HPDE6-E6E7 (cell line): Measurements from ENCODE around the gene DPP8.

Experiments
- DNase-seq: peaks from one replicate; pipeline ENCODE4 v3.0.0; 2011; ENCODE audit warnings: missing footprints; ENCODE audit errors: extremely low spot score

The DPP8 gene

GRCh38 chr15:65424683-65425082 is 92.8 kb downstream of the DPP8 start:
- no peak for DNase-seq

DNA sequence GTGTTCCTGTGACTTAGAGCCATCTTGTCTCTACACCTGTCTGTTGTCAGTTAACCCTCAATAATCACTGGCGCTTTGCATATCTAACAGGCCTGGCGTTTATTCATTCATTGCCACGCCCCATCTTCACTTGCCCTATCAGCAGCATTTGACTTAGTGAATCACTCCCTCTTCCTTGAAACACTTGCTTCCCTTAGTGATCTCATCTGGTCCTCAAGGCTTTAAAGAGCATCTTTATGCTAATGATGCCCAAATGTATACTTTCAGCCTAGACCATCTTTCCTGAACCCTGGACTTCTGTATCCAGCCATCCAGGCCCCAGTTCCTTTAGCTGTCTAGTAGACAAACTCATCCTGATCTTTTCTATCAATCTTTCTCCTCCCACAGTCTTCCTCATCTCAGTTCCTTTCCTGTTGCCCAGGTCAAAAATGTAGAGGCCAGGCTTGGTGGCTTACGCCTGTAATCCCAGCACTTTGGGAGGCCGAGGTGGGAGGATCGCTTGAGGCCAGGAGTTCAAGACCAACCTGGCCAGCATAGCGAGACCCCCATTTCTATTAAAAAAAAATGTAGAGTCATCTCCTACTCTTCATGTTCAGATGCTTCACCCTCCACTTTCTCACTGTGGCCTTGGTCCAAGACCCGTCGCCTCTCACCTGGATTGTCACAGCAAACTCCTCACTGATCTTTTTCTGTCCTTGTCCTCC is 93.4 kb downstream of the DPP8 start:
- no peak for DNase-seq

DNA sequence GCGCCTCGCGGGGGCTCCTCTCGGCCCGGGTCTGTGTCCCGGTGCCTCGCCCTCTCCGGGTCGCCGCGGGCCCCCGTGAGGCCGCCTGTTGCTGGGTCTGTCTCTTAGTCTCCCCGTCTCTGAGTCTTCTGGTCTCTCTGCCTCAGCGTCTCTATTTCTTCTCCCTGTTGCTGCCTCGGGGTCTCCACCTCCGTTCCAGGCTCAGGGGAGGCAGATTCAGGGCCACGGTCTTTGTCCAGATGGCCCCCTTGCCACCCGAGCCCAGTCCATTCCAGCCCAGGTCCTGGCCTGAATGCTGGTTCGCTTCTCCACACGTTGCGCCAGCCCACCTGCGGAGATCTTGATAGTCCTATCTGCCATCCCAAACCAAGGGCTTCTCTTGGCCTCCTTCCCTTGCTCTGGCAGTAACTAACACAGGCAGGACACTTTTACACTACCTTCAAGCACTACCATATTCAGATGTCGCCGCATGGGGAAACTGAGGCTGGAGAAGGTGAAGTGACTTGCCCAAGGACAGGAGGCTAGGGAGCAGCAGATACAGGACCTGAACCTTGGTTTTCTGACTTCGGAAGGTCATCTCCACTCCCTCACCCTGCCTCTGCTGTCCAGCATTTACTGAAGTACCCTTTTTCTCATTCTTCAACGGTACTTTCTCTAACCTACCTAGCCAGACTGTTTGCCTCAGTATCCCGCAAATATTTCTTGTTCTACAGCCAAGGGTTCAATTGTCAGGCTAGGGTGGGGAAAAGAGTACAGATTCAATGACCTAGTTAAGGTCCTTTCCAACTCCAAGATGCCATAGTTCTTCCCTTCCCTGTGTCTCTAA is 94.1 kb downstream of the DPP8 start:
- DNase-seq: no peak

GRCh38 chr15:65421360-65422215 is 95.9 kb downstream of the DPP8 start:
- DNase-seq: no peak

- no peak for DNase-seq
These were observed 96.5 kb downstream of the DPP8 start for GRCh38 chr15:65420975-65421359.

DNA sequence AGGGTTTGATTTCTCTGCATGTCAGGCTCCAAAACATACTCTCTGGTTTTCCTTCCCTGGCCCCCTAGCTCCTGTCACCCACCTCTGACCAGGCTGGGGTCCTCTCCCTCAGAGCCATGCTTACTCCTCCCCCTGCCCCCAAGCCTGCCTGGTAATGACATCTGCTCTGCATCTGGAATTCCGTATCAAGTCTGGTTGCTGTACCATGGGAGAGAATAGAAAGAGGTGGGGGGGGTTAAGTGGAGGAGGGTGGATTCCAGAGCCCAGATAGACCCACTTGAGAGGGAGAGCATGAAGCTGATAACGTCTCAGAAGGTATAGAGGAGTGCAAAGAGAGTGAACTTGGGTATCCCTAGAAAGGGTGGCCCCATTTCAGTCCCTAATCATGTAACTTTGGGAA is 98.9 kb downstream of the DPP8 start:
- no peak for DNase-seq

- no peak for DNase-seq
These were observed 100.6 kb downstream of the DPP8 start for GRCh38 chr15:65416845-65417416.

DNA sequence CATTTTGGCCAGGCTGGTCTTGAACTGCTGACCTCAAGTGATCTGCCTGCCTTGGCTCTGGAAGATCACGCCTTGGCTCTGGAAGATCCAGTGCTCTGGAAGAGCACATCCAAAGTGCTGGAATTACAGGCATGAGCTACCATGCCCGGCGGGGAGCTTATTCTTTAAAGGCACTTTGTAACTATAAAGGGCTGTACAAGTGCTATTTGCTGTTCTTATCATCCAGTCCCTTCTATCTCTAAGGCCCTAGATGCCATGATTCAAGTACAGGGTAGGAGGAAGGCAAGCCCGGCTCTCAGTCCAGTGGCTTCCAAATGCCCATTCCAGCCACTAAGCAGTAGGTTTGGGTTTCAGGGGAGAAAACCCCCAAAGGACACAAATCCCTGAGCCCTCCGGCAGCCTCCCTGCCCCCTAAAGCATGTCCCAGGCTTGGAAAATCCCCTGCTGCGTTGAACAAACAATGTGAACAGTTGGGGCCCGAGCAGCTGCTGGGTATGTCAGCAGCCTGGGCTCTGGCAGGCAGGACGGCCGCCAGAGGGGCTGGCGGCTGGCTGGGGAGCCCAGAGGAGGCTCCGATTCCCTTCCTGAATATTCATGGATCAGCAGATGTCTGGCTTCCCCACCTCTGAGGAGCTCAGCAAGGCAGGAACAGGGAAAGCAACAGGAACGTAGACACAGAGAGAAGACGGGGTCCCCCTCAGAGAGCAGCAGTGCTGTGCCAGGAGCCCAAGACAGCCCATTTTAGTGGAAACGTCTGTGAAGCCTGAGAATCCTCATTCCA is 102.5 kb downstream of the DPP8 start:
- DNase-seq: no peak

DNA sequence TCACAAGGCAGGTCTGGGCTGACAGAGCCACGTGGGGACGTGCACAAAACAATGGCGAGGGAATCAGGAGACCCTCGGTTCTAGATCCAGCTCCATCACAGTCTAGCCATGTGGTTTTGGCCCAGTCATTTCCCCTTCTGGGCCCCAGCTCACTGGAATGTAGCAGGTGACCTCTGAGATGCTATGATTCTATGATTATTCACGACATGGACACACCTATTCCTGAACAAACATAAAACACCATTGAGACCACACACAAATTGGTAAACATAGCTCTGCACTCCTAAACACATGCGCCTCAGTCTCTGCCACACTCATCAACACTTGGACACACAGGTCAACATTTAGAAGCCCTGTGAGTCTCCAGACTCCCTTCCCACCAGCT is 103.7 kb downstream of the DPP8 start:
- DNase-seq: no peak

- DNase-seq: no peak
These were observed 104.3 kb downstream of the DPP8 start for GRCh38 chr15:65413051-65413759.

DNA sequence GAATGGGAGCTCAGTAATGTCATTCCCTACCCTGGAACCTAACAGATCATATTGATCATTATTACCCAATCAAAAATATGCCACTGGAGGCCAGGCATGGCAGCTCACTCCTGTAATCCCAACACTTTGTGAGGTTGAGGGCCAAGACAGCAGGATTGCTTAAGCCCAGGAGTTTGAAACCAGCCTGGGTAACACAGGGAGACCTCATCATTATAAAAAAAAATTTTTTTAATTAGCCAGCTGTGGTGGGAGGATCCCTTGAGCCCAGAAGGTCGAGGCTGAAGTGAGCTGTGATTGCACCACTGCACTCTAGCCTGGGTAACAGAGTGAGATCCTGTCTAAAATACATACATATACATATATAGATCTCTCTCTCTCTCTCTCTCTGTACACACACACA is 104.9 kb downstream of the DPP8 start:
- DNase-seq: no peak

DNA sequence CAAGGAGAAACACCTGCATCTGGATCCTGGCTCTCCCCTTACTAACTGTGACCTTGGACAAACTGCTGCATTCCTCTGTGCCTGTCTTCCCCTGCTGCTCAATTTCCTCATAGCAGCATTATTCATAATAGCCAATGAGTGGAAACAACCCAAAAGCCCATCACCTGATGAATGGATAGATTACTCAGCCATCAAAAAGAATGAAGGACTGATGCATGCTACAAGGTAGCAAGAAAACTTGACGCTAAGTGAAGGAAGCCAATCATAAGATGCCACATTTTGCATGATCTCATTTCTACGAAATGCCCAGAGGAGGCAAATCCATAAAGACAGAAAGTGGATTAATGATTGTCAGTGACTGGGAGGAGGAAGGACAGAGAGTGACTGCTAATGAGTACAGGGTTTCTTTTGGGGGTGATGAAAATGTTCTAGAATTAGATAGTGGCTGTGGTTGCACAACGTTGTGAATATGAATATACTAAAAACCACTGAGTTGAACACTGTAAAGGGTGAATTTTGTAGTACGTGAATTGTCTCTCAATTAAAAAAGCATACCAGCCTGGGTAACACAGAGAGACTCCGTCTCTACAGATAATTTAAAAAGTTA is 105.9 kb downstream of the DPP8 start:
- DNase-seq: no peak

- DNase-seq: no peak
These were observed 106.5 kb downstream of the DPP8 start for GRCh38 chr15:65410972-65411371.

DNA sequence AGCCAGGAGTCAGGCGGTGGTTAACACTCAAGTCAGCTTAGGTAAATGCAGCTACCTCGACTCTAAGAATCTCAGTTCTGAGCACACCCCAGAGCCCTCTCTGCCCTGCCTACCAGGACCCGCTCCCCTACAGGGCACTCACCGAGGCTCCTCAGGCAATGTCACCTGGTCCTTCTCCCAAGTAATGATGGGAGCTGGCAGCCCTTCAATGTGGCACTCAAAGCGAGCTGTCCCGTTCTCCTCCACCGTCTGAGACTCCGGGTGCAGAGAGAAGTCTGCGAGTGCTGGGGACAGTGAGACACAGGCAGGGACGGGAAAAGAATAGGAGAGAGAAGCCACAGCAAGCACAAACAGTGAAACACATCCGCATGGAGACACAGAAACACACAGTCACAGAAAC is 107.5 kb downstream of the DPP8 start:
- no peak for DNase-seq

DNA sequence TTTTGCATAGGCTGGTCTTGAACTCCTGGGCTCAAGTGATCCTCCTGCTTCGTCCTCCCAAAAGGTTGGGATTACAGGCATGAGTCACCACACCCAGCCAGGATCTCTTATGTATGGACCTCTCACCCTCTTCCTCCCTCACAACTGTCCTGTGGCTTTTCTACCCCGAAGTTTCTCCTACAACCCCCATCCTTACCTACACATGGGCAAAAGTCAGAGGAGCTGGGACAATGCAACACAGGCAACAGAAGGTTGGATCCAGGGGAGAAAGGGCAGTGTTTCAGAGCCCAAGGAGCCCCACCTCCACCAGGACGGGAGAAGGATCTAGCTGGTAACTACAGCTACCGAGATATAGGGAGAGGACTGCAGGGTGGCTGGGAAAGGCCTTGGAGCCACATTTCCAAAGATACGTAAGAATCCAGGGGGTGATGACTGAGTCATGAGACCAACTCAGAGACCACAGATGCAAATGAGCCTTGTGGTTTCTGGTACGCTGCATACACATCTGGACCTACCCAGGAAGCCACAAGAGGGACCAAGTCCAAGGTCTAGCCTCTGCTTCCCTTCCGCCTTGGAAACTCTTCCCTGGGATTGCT is 108.4 kb downstream of the DPP8 start:
- no peak for DNase-seq

DNA sequence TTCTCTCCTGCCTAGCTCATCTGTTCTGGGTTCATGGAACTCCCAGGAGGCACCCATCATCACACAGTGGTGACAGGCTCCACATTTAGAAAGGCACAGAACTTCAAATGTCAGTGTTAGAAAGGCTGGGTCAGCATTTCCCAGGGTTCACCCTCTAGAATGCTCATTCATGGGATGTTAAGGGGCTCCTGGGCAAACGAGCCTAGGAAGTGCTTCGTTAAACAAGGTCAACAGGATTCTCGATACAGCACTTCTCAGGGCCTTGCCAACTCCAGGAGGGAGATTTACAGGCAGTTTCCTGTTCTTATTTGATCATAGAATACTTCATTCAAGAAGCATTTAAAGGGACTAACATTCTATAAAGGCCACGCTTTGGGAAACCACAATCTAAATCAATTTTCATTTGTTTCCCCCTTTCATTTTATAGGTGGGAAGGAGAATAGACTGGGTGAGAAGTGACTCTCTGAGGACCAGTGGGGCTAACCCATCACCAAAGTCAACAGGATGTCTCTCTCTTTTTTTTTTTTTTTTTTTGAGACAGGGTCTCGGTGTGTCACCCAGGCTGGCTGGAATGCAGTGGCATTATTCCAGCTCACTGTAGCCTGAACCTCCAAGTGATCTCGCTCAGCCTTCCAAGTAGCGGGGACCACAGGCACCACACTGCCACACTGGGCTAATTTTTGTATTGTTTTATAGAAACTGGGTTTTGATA is 109.0 kb downstream of the DPP8 start:
- DNase-seq: no peak

DNA sequence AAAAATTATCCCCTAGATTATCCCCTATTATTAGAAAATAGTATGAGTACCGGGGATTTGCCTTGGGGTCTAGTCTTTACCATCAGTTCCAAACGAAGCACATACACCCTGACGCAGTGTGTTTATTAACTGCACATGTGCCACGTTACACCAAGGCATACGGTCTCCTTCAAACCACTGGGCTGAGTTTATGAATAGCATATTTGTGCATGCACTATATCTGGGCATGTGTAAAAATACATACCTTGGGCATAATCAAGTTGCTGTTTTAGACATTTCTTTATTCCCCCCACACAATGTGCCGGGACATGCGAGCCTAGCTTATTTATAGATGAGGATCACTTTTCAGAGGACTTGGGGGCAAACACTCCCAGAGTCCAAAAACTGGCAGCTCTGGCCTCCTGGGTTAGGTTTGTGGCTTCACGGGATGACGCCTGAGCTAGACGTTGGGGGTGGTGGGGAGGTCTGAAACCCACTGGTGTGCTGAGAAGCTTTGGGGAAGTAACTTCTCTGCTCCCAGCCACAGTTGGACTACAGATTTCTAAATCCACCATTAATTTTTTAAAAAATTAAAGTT is 111.0 kb downstream of the DPP8 start:
- DNase-seq: no peak

DNA sequence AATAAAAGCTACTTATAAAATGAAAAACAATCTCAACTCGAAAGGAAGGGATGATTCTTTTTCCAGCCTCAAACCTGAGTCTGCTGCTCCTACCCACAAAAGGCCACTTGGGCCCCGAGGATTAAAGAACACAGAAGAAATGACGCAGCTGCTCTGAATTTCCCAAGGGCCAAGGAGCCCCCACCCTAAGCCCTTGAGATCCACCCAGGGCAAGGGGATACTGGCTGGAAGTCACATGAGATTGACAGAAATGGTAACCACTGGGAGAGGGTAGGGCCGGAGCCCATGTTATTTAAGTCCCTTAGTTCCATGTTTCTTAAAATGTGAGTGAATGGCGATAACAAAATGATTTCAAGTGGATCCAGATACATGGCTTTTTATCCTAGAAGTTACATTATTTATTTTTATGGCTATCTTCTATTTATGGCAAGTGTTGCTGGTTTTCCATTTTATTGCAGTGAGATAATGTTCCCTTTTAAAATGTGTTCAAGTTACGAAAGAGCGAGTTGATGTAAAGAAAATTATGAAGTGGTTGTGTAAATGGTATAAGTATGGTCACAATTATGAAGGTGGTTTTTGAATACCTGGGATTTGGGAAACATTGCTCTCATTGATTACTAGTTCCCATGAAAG is 111.6 kb downstream of the DPP8 start:
- DNase-seq: no peak
